Loucy (cell line): Measurements from ENCODE around the gene BCKDHB.

Source experiments
- H2AFZ ChIP-seq: fragments of 200-600 bp; sonication (generic); 2 replicates; pipeline ENCODE4 v1.6.0; 2016; ENCODE audit warnings: antibody characterized with exemption, mild to moderate bottlenecking, low read length, moderate library complexity
- H3F3A ChIP-seq: fragments of 200-600 bp; 2 replicates; pipeline ENCODE4 v1.6.0; 2016; ENCODE audit warnings: antibody characterized with exemption, low read depth, mild to moderate bottlenecking
- H3K27me3 ChIP-seq: fragments of 200-600 bp; sonication (generic); 2 replicates; pipeline ENCODE4 v1.6.1; 2014; ENCODE audit warnings: low read length, mild to moderate bottlenecking; ENCODE audit not compliant: insufficient read depth, poor library complexity, severe bottlenecking
- H3K36me3 ChIP-seq: fragments of 200-600 bp; sonication (generic); 2 replicates; pipeline ENCODE4 v1.6.1; 2016; ENCODE audit warnings: low read length; ENCODE audit not compliant: insufficient read depth
- H3K4me1 ChIP-seq: fragments of 200-600 bp; sonication (generic); 2 replicates; pipeline ENCODE4 v1.5.1; 2014; ENCODE audit warnings: low read length, mild to moderate bottlenecking; ENCODE audit not compliant: insufficient read depth, poor library complexity, severe bottlenecking
- H3K4me2 ChIP-seq: fragments of 200-600 bp; sonication (generic); 2 replicates; pipeline ENCODE4 v1.6.0; 2014; ENCODE audit warnings: antibody characterized with exemption, low read length, low read depth, mild to moderate bottlenecking; ENCODE audit not compliant: poor library complexity, severe bottlenecking
- H3K4me3 ChIP-seq: fragments of 200-600 bp; sonication (generic); 2 replicates; pipeline ENCODE4 v1.5.1; 2014; ENCODE audit warnings: low read length, mild to moderate bottlenecking, mixed read lengths; ENCODE audit not compliant: poor library complexity, severe bottlenecking
- H3K79me2 ChIP-seq: fragments of 200-600 bp; sonication (generic); 2 replicates; pipeline ENCODE4 v1.6.1; 2014; ENCODE audit warnings: low read length; ENCODE audit not compliant: insufficient read depth
- H3K9ac ChIP-seq: fragments of 200-600 bp; sonication (generic); 2 replicates; pipeline ENCODE4 v1.6.0; 2014; ENCODE audit warnings: mild to moderate bottlenecking, low read depth, low read length, moderate library complexity; ENCODE audit not compliant: poor library complexity, severe bottlenecking
- H3K9me2 ChIP-seq: fragments of 200-600 bp; sonication (generic); replicated peaks from 2 replicates; pipeline ENCODE4 v1.6.1; 2016; ENCODE audit warnings: low read depth, low read length, mixed read lengths
- H3K9me3 ChIP-seq: fragments of 200-600 bp; sonication (generic); 2 replicates; pipeline ENCODE4 v1.6.1; 2014; ENCODE audit warnings: mild to moderate bottlenecking, antibody characterized with exemption, low read length, low read depth; ENCODE audit not compliant: insufficient read depth
- H4K20me1 ChIP-seq: fragments of 200-600 bp; sonication (generic); 2 replicates; pipeline ENCODE4 v1.6.0; 2014; ENCODE audit warnings: antibody characterized with exemption, low read length, mild to moderate bottlenecking; ENCODE audit not compliant: insufficient read depth, poor library complexity, severe bottlenecking
- CTCF ChIP-seq: fragments of 200-600 bp; sonication (generic); conservative IDR thresholded peaks from 2 replicates; pipeline ENCODE4 v1.5.1; 2014; ENCODE audit warnings: mild to moderate bottlenecking, antibody characterized with exemption, low read length
- EZH2phosphoT487 ChIP-seq: fragments of 200-600 bp; IDR thresholded peaks from 2 replicates; pipeline ENCODE4 v1.6.1; 2018; ENCODE audit warnings: antibody characterized with exemption, mild to moderate bottlenecking, moderate library complexity, borderline replicate concordance

BCKDHB gene

GRCh38 chr6:80077067-80077466 is 29.4 kb upstream of the BCKDHB start:
- no peaks in the 10 kb centered on the region for H3F3A ChIP-seq
- no peak overlapping the region for H3K4me2 ChIP-seq
- no peak overlapping the region for H3K9ac ChIP-seq
- H3K9me3 ChIP-seq = no peaks in the 10 kb centered on the region
- H3K4me1 ChIP-seq = no peaks in the 10 kb centered on the region
- TF ChIP-seq CTCF (no peak), EZH2phosphoT487 (no peak)
- H3K79me2 ChIP-seq = no peaks in the 10 kb centered on the region
- H4K20me1 ChIP-seq = no peaks in the 10 kb centered on the region
- no peak overlapping the region for H2AFZ ChIP-seq
- no peak overlapping the region for H3K4me3 ChIP-seq
- no peaks in the 10 kb centered on the region for H3K27me3 ChIP-seq
- H3K9me2 ChIP-seq = no peaks in the 10 kb centered on the region
- no peaks in the 10 kb centered on the region for H3K36me3 ChIP-seq

- Histone ChIP-seq H3K36me3 (no peaks in the 10 kb centered on the region), H3K27me3 (no peaks in the 10 kb centered on the region), H2AFZ (no peak overlapping the region), H3K4me2 (no peak overlapping the region), H4K20me1 (no peaks in the 10 kb centered on the region), H3K9me2 (no peaks in the 10 kb centered on the region), H3K4me1 (no peaks in the 10 kb centered on the region), H3K79me2 (no peaks in the 10 kb centered on the region), H3F3A (no peaks in the 10 kb centered on the region), H3K4me3 (no peak overlapping the region), H3K9me3 (no peaks in the 10 kb centered on the region), H3K9ac (no peak overlapping the region)
- no peak for TF ChIP-seq CTCF
- TF ChIP-seq EZH2phosphoT487 = no peak
These were observed 17.8 kb upstream of the BCKDHB start for GRCh38 chr6:80088637-80089036.

- no peaks in the 10 kb centered on the region for H3K27me3 ChIP-seq
- H3K4me2 ChIP-seq = no peak overlapping the region
- no peaks in the 10 kb centered on the region for H3K9me2 ChIP-seq
- H3K79me2 ChIP-seq = no peaks in the 10 kb centered on the region
- no peaks in the 10 kb centered on the region for H3K36me3 ChIP-seq
- no peak overlapping the region for H3K4me3 ChIP-seq
- no peak overlapping the region for H3K9ac ChIP-seq
- 0 out of 2 replicates have a peak overlapping the region, but pooled peaks have one; percentile 30 for H2AFZ ChIP-seq
- TF ChIP-seq EZH2phosphoT487 (no peak), CTCF (no peak)
- no peaks in the 10 kb centered on the region for H3K9me3 ChIP-seq
- H4K20me1 ChIP-seq = no peaks in the 10 kb centered on the region
- no peaks in the 10 kb centered on the region for H3F3A ChIP-seq
- H3K4me1 ChIP-seq = peaks cover 7% of the 10 kb centered on the region
These were observed 15.0 kb upstream of the BCKDHB start for GRCh38 chr6:80091506-80091905.
